GM12874 (cell line): Measurements from ENCODE around the gene SNX4.

Source experiments
- TF ChIP-seq, protein P1 (sequence below): IDR thresholded peaks from 2 replicates; pipeline ENCODE4 v1.5.1; 2011; ENCODE audit warnings: low read depth, mild to moderate bottlenecking, control low read depth, low read length, moderate library complexity; ENCODE audit not compliant: insufficient read depth

Gene SNX4

DNA sequence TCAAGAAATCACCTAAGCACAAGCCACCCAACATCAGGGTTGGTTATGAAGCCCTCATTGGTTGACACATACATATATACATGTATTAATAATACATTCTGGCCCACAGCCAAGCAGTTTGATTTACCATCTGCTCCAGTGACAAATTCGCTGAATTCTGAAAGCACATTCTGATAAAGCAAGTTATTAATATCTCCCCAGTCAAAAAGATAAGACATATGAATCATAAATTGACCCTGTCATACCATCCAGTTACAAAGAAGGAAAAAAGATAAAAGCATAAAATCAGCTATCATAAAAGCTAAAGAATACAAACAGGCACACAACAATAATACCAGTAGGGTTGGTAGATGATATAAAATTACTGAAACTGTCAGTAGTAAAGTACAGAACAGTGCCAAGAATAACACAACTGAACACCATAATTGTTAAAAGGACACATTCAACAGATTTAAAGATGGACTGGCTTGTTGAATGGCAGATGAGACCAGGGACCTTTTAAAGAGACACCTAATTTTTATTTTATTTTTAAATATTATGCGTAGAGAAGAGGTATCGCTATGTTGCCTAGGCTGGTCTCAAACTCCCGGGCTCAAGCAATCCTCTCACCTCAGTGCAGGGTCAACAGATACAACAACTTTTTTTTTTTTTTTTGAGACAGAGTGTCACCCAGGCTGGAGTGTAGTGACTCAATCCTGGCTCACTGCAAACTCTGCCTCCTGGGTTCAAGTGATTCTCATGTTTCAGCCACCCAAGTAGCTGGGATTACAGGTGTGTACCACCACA lies 7.7 kb downstream of the SNX4 start:
- TF ChIP-seq, protein P1, sequence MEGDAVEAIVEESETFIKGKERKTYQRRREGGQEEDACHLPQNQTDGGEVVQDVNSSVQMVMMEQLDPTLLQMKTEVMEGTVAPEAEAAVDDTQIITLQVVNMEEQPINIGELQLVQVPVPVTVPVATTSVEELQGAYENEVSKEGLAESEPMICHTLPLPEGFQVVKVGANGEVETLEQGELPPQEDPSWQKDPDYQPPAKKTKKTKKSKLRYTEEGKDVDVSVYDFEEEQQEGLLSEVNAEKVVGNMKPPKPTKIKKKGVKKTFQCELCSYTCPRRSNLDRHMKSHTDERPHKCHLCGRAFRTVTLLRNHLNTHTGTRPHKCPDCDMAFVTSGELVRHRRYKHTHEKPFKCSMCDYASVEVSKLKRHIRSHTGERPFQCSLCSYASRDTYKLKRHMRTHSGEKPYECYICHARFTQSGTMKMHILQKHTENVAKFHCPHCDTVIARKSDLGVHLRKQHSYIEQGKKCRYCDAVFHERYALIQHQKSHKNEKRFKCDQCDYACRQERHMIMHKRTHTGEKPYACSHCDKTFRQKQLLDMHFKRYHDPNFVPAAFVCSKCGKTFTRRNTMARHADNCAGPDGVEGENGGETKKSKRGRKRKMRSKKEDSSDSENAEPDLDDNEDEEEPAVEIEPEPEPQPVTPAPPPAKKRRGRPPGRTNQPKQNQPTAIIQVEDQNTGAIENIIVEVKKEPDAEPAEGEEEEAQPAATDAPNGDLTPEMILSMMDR, result no peak

DNA sequence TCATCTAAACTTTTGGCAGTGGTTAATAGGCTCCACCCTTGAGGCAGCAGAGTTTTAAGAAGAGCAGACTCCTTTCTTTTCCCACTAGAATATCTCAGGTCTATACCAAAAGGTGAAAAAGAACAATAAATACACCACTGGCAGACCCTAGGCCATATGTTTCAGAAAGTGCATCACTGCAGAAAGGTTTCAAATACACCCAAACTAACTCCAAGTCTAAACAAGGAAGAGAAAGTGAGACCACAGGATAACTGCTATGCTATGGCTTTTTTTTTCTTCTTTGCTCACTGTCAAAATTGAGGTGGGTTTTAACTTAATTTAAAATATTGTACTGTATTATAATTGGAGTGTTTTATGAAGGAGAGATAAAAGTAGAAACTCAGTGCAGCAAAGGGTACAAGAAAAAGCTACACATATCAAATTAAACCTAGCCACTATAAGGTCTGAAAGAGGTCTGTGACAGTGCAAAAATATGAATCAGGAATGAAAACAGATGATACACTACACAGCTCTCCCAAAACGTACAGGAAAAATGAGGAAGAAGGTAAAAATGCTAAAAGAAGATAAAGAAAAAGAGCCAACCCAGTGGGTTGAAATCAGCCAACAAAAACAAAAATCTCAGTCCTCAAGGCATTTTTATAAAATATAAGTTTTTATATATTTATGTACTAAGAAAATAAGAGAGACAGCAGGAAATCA lies 8.4 kb downstream of the SNX4 start:
- TF ChIP-seq, protein P1, result no peak

DNA sequence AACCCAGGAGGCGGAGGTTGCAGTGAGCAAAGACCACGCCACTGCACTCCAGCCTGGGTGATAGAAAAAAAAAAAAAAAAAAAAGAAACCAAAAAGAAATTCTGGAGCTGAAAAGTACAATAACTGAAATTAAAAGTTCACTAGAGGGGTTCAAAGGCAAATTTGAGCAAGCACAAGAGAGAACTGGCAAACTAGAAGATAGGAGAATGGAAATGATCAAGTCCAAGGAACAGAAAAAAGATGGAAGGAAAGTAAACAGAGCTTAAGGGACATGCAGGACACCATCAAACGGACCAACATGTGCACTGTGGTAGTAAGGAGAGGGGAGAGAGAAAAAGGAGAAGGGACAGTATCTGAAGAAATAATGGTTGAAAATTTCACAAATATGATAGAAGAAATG lies 12.9 kb downstream of the SNX4 start:
- TF ChIP-seq, protein P1, result no peak

DNA sequence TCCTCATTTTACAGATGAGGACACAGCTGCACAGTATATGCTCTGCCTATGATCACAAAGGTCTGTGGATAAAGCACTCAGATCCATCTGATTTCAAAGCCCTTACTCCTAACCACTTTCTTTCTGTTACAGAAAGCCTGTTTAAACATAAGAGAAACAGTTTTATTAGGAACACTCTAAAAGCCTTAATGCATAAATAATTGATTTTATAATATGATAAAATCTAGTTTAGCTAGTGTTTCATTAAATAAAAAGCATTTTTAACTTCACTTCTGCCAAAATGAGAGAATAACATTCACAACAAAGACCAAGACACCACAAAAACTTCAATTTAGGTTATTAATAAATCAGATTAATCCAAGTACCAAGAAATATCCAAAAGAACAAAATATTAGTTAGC lies 21.4 kb downstream of the SNX4 start:
- TF ChIP-seq, protein P1, result no peak

DNA sequence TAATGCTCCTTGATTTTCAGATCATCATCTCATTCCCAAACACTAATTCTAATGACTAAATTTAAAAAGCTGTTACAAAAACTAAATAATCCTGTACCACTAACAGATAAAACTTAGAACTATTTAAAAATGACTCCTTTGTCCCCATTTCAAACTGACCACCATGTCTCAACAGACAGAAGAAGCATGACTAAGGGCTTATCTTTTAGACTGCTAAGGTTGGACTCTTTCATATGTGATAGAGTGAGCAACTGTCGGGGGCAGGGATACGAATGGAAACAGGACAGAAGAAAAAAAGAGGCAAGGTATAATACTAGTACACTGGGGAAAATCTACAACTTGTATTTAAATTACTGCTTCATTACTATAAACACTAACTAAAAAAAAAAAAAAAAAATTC lies 23.3 kb downstream of the SNX4 start:
- TF ChIP-seq, protein P1, result no peak

DNA sequence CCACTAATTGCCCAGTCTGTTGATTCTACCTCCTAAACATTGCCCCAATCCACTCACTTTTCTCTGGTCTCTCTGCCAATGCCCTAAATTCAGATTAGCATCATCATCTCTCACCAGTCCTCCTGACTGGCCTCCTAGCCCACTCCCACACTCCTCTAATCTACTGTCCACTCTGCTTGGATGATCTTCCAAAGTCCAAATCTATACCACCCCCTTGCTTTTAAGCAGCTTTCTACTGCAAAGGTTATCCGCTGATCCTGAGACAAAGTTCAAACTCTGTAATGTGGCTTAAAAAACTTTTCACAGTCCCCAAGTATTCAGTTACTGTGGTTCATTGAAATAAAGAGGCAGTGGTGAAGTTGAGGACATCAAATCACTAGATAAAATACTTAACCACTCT lies 37.6 kb downstream of the SNX4 start:
- TF ChIP-seq, protein P1, result no peak

DNA sequence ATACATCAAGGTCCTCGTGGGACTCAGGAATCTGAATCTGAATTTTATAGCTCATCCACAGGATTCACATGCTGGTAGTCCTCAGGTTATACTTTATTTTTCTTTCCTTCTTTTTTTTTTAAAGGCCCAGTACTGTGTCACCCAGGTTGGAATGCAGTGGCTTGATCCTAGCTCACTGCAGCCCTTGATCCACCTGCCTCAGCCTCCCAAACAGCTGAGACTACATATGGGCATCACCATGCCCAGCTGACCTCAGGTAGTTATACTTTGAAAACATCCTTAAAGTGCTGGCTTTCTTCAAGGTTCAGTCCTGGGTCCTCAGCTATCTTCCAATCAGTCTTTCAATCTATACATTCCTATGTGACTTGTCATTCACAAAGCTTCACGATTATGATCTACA lies 38.2 kb downstream of the SNX4 start:
- TF ChIP-seq, protein P1, result no peak
